ENCODE results near the gene STIP1.
A peak's percentile ranks its signal among the peaks of the same experiment; 100 is the strongest.

STIP1 gene

DNA sequence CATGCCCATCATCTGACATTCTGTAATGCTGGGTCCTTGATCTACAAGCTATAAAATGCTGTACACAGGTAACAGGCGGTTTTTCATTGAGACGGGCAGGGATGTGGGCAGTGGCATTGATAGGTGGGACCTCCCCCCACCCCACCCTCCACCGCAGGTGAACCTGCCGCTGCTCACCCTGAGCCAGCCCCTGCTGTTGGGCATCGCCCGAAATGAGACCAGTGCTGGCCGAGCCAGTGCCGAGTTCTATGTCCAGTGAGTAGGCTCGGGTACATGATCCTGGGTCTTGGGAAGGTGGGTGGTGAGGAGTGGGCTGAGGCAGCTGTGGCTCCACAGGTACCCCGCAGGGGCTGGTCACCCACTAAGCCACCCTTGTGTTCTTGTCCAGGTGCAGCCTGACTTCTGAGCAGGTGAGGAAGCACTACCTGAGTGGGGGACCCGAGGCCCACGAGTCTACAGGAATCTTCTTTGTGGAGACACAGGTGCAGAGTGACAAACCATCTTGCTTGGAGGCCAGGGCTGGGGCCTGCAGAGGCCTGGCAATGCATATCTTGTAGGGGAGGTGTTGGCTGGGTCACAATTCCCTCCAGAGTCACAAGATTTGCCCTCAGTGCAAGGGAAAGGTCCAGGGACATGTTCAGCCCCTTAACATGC is 43.2 kb downstream of the STIP1 start:
- Histone ChIP-seq H2AFZ (ENCODE audit: low read length) (no peak overlapping the region), H3K4me1 (ENCODE audit: low read length) (peaks cover 14% of the 10 kb centered on the region), H3K4me2 (ENCODE audit: low read depth, low read length) (peak overlapping the region; percentile 85; the same call in 1 of the 2 replicates), H3K36me3 (replicated peaks; ENCODE audit: insufficient read depth, low read length) (no peaks in the 10 kb centered on the region), H3F3A (ENCODE audit: insufficient read depth, low read length) (peaks cover 10% of the 10 kb centered on the region), H4K20me1 (ENCODE audit: insufficient read depth, low read length) (no peaks in the 10 kb centered on the region), H3K9me2 (replicated peaks; ENCODE audit: insufficient read depth, low read length) (no peaks in the 10 kb centered on the region), H3K9ac (ENCODE audit: low read length) (no peak overlapping the region), H3K27ac (ENCODE audit: low read length) (no peak overlapping the region; the same call in 1 of the 2 replicates), H3K27me3 (replicated peaks; ENCODE audit: insufficient read depth, low read length) (no peaks in the 10 kb centered on the region), H3K9me3 (replicated peaks; ENCODE audit: insufficient read depth, low read length) (no peaks in the 10 kb centered on the region), H3K4me3 (ENCODE audit: low read length) (no peak overlapping the region), H3K79me2 (ENCODE audit: low read length) (peaks cover 29% of the 10 kb centered on the region)
- DNase-seq, result no peak
- TF ChIP-seq, protein P1, sequence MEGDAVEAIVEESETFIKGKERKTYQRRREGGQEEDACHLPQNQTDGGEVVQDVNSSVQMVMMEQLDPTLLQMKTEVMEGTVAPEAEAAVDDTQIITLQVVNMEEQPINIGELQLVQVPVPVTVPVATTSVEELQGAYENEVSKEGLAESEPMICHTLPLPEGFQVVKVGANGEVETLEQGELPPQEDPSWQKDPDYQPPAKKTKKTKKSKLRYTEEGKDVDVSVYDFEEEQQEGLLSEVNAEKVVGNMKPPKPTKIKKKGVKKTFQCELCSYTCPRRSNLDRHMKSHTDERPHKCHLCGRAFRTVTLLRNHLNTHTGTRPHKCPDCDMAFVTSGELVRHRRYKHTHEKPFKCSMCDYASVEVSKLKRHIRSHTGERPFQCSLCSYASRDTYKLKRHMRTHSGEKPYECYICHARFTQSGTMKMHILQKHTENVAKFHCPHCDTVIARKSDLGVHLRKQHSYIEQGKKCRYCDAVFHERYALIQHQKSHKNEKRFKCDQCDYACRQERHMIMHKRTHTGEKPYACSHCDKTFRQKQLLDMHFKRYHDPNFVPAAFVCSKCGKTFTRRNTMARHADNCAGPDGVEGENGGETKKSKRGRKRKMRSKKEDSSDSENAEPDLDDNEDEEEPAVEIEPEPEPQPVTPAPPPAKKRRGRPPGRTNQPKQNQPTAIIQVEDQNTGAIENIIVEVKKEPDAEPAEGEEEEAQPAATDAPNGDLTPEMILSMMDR (IDR thresholded peaks at IDR 0.05; ENCODE audit: low read length), result no peak
- TF ChIP-seq EZH2phosphoT487 (IDR thresholded peaks at IDR 0.05; ENCODE audit: low read length) (no peak), EZH2 (optimal IDR thresholded peaks at IDR 0.05; ENCODE audit: low read depth, low read length) (no peak)

DNA sequence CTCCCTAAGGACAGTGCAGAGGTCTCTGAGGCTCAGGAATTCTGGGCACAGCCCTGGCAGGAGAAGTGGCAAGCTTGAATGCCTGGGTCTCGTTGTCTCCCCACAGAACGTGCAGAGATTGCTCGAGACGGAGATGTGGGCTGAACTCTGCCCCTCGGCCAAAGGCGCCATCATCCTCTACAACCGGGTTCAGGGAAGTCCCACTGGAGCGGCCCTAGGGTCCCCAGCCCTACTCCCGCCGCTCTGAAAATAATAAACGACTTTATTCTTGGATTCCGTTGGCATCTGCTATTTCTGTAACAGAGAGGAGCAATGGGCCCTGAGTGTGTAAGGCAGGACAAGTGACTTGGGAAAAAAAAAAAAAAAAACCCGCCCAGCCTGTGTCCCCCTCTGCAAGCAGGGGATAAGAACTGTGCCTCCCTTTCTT is 43.8 kb downstream of the STIP1 start:
- Histone ChIP-seq H3K9me3 (replicated peaks; ENCODE audit: insufficient read depth, low read length) (no peaks in the 10 kb centered on the region), H3K36me3 (replicated peaks; ENCODE audit: insufficient read depth, low read length) (no peaks in the 10 kb centered on the region), H3K4me3 (ENCODE audit: low read length) (peak overlapping the region; percentile 97), H3K9me2 (replicated peaks; ENCODE audit: insufficient read depth, low read length) (no peaks in the 10 kb centered on the region), H3K9ac (ENCODE audit: low read length) (peak overlapping the region; percentile 89), H4K20me1 (ENCODE audit: insufficient read depth, low read length) (no peaks in the 10 kb centered on the region), H3K4me2 (ENCODE audit: low read depth, low read length) (peak overlapping the region; percentile 85), H3K4me1 (ENCODE audit: low read length) (peaks cover 14% of the 10 kb centered on the region), H2AFZ (ENCODE audit: low read length) (peak overlapping the region; percentile 78), H3F3A (ENCODE audit: insufficient read depth, low read length) (peaks cover 10% of the 10 kb centered on the region), H3K27ac (ENCODE audit: low read length) (peak overlapping the region; percentile 51; the same call in 1 of the 2 replicates), H3K79me2 (ENCODE audit: low read length) (peaks cover 29% of the 10 kb centered on the region), H3K27me3 (replicated peaks; ENCODE audit: insufficient read depth, low read length) (no peaks in the 10 kb centered on the region)
- no peak for DNase-seq
- TF ChIP-seq EZH2 (optimal IDR thresholded peaks at IDR 0.05; ENCODE audit: low read depth, low read length) (no peak), EZH2phosphoT487 (IDR thresholded peaks at IDR 0.05; ENCODE audit: low read length) (no peak)
- TF ChIP-seq, protein P1 (IDR thresholded peaks at IDR 0.05; ENCODE audit: low read length), result no peak

DNA sequence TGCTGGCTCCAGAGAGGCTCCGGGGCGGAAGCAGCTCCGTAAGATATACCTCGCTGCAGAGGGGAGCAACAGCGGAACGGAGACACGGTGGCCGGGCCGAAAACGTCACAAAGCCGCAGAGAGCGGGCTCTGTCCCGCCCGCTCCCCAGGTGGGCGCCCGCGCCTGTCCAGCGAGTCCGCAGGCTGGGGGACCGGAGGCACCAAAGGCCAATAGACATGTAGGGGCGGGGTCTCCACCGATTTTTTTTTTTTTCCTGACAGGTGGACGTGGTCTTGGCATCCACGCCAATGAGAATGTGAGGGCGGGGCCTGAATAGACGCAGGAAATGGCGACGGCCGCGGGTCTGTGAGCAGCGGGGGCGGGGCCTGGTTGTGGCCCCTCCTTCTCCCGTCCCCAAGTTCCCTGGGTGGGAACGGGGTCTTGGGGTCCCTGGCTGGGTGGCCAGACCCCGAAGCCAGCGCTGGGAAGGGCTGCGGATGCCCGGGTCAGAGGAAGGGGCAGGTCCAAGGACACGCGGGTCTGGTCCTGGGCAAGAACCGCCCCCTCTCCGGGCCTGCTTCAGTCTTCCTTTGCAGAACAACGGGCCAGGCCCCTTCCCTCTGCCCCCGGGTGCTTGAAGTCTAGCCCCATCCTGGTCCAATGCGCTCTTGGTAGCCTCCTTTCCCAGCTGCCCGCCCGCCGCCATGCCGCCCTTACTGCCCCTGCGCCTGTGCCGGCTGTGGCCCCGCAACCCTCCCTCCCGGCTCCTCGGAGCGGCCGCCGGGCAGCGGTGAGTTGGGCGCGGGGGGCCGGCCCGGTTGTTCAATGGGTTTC is 44.4 kb downstream of the STIP1 start, which contains the start of gene DNAJC4:
Gene DNAJC4, plus strand, starts transcription at position 378 of the 814 bp plus-strand sequence. Its CDS starts 307 bp downstream, at position 685.
- peak; percentile 97 for DNase-seq
- peak within 1 kb of the TSS; percentile 51; the same call in 1 of the 2 replicates for H3K27ac ChIP-seq (ENCODE audit: low read length)

More for the DNA sequence above, 44.4 kb downstream of the STIP1 start, which contains the start of gene DNAJC4:
- H3K4me3 ChIP-seq (ENCODE audit: low read length), result peak within 1 kb of the TSS; percentile 97
- no peaks in the 10 kb centered on the region for H4K20me1 ChIP-seq (ENCODE audit: insufficient read depth, low read length)
- H3K9me3 ChIP-seq (replicated peaks; ENCODE audit: insufficient read depth, low read length), result no peaks in the 10 kb centered on the region
- peak within 1 kb of the TSS; percentile 89 for H3K9ac ChIP-seq (ENCODE audit: low read length)
- peaks cover 31% of the 10 kb centered on the region for H3K79me2 ChIP-seq (ENCODE audit: low read length)
- H3K36me3 ChIP-seq (replicated peaks; ENCODE audit: insufficient read depth, low read length), result no peaks in the 10 kb centered on the region
- no peaks in the 10 kb centered on the region for H3K9me2 ChIP-seq (replicated peaks; ENCODE audit: insufficient read depth, low read length)
- H3K27me3 ChIP-seq (replicated peaks; ENCODE audit: insufficient read depth, low read length), result no peaks in the 10 kb centered on the region
- H2AFZ ChIP-seq (ENCODE audit: low read length), result peak within 1 kb of the TSS; percentile 78
- peak within 1 kb of the TSS; percentile 85 for H3K4me2 ChIP-seq (ENCODE audit: low read depth, low read length)
- no peak for TF ChIP-seq EZH2 (optimal IDR thresholded peaks at IDR 0.05; ENCODE audit: low read depth, low read length)
- TF ChIP-seq, protein P1 (IDR thresholded peaks at IDR 0.05; ENCODE audit: low read length), result no peak
- no peak for TF ChIP-seq EZH2phosphoT487 (IDR thresholded peaks at IDR 0.05; ENCODE audit: low read length)
- peaks cover 10% of the 10 kb centered on the region for H3F3A ChIP-seq (ENCODE audit: insufficient read depth, low read length)
- H3K4me1 ChIP-seq (ENCODE audit: low read length), result peaks cover 14% of the 10 kb centered on the region

Data from MM.1S (cell line).